ENCODE measurements around the gene MICALL2. TPM values are rescaled to one million over a fixed set of nuclear protein-coding genes. Genes with fewer than 3 reads are reported as not detected.

The MICALL2 gene
- total and polyA plus RNA-seq, 4 donors: 2.9 to 16.3 (median 7.6) TPM

- WGBS: 54% methylated on average over 11 of the region's 11 CpGs
- Histone ChIP-seq H3K27me3 (ENCODE audit: control insufficient read depth in 4 of 4, insufficient read depth in 4 of 4, low read length in 3 of 4) (peaks cover 0 to 9% (median 3%) of the 10 kb centered on the region in 4 donors), H3K4me3 (ENCODE audit: low read depth in 1 of 3, low read length in 3 of 3) (no peak overlapping the region), H3K9me3 (ENCODE audit: control insufficient read depth in 4 of 4, low read length in 3 of 4) (peaks cover 9 to 15% (median 12%) of the 10 kb centered on the region in 4 donors), H3K9ac (ENCODE audit: low read depth in 1 of 2, low read length in 2 of 2) (no peak overlapping the region), H3K36me3 (ENCODE audit: control insufficient read depth in 4 of 4, insufficient read depth in 3 of 4, low read depth in 1 of 4, low read length in 3 of 4) (no peaks in the 10 kb centered on the region), H3K4me1 (ENCODE audit: control insufficient read depth in 4 of 4, insufficient read depth in 4 of 4, low read length in 3 of 4) (no peaks in the 10 kb centered on the region), H3K27ac (ENCODE audit: low read depth in 1 of 2, low read length in 2 of 2) (no peak overlapping the region)
- TF ChIP-seq YY1 (IDR thresholded peaks at IDR 0.05) (no peak), RXRA (IDR thresholded peaks at IDR 0.05) (no peak), REST (IDR thresholded peaks at IDR 0.05) (no peak), ZBTB33 (IDR thresholded peaks at IDR 0.05) (no peak), FOXA2 (IDR thresholded peaks at IDR 0.05) (no peak), RAD21 (IDR thresholded peaks at IDR 0.05) (no peak), SP1 (IDR thresholded peaks at IDR 0.05) (no peak), FOXA1 (IDR thresholded peaks at IDR 0.05) (no peak), EGR1 (IDR thresholded peaks at IDR 0.05; ENCODE audit: low read depth in 2 of 2) (no peak), NR2F2 (IDR thresholded peaks at IDR 0.05) (no peak), GABPA (IDR thresholded peaks at IDR 0.05 in 1 of 2, conservative IDR thresholded peaks at IDR 0.05 in 1 of 2) (no peak), JUND (IDR thresholded peaks at IDR 0.05) (no peak), TAF1 (conservative IDR thresholded peaks at IDR 0.05) (no peak), HNF4A (conservative IDR thresholded peaks at IDR 0.05) (no peak), HNF4G (IDR thresholded peaks at IDR 0.05) (no peak)
- TF ChIP-seq, protein P1, sequence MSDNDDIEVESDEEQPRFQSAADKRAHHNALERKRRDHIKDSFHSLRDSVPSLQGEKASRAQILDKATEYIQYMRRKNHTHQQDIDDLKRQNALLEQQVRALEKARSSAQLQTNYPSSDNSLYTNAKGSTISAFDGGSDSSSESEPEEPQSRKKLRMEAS (IDR thresholded peaks at IDR 0.05): no peak
- TF ChIP-seq, protein P2, sequence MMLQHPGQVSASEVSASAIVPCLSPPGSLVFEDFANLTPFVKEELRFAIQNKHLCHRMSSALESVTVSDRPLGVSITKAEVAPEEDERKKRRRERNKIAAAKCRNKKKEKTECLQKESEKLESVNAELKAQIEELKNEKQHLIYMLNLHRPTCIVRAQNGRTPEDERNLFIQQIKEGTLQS (IDR thresholded peaks at IDR 0.05): no peak
- DNase-seq (ENCODE audit: low spot score): no peak
Measured at GRCh38 chr7:1402791-1403637, 56.3 kb downstream of the MICALL2 start.

Data from liver (tissue), 9 donors.